GM18502 (cell line): Measurements from ENCODE around the gene APEH.
A peak's percentile ranks its signal among the peaks of the same experiment; 100 is the strongest.

Experiments
- ATAC-seq: cut with Tn5 transposase; IDR thresholded peaks from one replicate; pipeline ENCODE4 v1.9.1; 2021; ENCODE audit warnings: mild to moderate bottlenecking; ENCODE audit not compliant: unreplicated experiment, poor library complexity

The APEH gene

GRCh38 chr3:49707113-49707480 is 32.9 kb downstream of the APEH start:
- no peak for ATAC-seq

DNA sequence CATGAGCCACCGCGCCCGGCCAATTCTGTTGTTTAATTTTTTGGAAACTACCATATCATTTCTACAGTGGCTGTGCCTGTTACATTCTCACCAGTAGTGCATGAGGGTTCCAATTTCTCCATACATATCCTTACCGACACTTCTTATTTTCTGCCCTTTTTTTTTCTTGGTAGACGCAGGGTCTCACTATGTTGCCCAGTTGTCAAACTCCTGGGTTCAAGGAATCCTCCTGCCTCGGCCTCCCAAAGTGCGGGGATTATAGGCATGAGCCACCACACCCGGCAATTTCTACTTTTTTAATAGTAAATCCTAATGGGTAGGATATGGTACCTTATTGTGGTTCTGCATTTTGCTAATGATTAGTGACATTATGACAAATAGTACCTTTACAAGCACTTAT is 35.7 kb downstream of the APEH start:
- no peak for ATAC-seq

GRCh38 chr3:49711489-49711888 is 37.3 kb downstream of the APEH start:
- ATAC-seq = no peak

DNA sequence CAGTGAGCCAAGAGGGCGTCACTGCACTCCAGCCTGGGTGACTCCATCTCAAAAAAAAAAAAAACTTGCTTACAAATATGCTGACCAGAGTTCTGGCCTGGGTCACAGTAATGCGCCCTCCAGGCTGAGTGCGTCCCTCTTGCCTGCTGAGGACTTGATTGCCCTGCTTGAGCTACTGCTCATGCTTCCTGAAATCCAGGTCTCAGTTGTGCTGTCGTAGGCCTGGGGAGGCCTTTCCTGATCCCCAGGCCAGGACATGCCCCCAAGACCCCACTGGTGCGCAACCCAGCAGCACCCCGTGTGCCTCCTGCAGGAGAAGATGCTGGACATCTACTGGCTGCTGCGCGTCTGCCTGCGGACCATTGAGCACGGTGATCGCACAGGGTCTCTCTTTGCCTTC is 38.0 kb downstream of the APEH start:
- no peak for ATAC-seq

DNA sequence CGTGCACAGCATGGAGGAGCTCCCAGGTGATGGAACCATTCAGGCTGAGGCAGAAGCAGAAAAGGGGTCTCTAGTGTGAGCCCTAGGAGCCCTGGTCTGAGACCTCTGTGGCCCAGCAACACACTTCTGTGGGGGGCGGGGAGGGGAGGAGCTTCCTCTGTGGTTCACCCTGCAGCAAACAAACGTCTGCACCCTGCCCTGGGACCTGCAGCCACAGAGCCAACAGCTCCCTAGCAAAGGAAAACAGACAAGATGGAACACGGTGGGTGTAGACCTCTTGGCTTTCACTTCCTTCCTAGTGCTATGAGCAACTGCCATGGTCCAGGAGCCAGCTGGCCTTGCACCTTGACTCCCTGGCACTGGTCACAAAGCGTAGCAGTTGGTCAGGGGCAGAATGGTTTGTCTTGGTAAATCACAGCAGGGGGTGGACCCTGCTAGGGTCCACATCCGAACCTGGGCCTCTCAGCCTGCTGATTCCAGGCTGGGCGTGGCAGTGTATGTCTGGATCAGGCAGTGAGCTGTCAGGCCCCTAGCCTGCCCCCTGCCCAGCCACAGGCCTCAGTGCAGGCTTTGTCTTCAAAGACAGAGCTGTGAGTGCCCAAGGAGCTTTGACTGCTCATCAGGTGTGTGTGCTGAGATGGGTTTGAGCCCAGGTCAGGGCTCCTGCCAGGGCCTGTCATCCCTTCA is 38.6 kb downstream of the APEH start:
- no peak for ATAC-seq

- no peak for ATAC-seq
Measured at GRCh38 chr3:49713336-49714105, 39.4 kb downstream of the APEH start.

GRCh38 chr3:49714728-49715550 is 40.8 kb downstream of the APEH start:
- no peak for ATAC-seq

- no peak for ATAC-seq
Measured at GRCh38 chr3:49715611-49716121, 41.5 kb downstream of the APEH start.

DNA sequence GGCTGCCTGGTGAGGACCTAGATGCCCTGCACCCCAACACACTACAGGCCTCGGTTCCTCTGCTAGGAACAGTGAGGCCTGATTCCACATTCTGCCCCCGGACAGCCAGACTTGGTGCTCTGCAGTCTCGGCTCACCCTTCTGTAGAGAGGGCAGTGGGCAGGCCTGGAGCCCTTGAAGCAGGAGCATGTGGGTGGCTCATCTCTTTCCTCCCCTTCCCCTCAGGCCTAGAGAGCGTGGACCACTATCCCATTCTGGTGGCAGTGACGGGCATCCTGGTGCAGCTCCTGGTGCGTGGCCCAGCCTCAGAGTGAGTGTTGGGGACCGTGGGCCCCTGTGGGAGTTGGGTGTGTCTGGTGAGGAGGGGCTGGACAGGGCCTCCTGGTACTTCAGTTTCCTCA is 42.0 kb downstream of the APEH start:
- no peak for ATAC-seq

GRCh38 chr3:49716691-49717210 is 42.6 kb downstream of the APEH start:
- ATAC-seq = no peak

DNA sequence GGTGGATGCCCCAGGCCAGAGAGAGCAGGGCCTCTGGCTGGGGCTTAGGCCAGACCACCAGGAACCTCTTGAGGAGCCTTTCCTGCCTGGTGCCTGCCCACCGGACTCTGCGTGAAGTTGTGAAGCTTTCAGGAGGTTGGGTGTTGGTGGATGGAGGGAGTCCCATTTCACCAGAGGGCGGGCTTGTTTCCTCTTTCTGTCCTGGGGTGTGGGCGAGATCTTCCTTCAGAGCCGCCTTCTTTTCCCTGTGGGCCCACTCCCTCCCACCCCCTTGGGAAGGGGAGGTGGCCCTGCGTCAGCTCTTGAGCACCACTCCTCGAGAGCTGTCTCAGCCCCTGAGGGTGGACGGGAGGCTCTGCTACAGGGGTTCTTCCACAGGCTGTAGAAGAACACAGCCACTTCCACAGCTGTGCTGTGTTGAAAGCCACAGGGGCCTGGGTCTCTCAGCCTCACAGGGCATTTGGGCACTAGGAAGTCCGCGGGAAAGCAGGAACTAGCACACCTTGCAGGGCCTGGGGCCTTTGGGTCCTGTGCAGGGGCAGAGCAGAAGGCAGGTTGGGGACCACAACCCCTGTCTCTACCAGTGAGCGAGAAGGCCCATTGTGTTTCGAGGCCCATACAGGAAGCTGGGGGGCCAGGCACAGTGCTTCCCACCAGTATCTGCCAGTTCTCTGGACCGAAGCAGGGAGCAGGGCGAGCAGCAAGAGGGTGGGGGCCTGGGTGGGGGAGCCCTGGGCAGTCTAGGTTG is 43.2 kb downstream of the APEH start:
- ATAC-seq = no peak

DNA sequence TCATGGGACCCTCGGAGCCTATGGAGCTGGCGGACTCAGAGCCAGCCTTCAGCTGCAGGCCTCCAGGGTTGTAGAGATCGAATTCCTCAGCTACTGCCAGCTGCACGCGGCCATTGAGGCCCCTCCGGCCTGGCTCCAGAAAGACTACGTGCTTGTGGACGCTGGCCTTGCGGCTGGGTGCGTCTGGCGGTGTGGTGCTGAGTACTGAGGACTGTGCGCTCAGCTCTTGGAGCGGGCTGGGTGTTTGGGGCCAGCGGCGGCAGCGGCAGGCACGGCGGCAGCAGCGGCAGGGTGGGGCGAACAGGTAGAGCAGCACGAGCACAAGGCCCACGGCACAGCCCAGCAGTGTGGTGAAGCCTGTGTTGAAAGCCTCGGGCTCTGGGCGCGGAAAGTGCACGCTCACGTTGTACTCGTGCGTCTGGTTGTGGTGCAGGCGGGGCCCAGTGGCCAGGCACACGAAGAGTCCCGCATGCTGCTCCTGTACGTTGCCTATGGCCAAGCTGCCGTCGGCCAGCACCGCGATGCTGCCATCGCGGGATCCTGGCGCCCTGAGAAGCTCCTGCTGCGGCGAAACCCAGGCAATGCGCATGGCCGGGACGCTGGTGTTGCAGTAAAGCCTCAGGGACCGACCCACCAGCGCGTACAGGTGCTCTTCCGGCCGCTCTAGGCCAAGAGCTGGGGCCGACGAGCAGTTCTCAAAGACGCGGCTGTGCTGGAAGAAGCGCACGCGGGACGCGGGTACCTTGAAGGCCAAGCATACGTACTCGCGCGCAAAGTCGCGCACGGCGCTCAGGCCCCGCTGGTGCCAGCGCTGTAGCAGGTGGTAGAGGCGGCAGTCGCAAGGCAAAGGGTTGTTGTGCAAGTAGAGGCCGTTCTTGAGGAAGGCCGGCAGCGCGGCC is 44.1 kb downstream of the APEH start:
- ATAC-seq = no peak

GRCh38 chr3:49718858-49719213 is 44.7 kb downstream of the APEH start:
- no peak for ATAC-seq

GRCh38 chr3:49719214-49719884 is 45.2 kb downstream of the APEH start, which contains the start of gene AMIGO3:
Gene AMIGO3, minus strand, starts transcription at chr3:49719684. Its CDS starts 219 bp downstream, at chr3:49719465.
- ATAC-seq = peak; percentile 51

DNA sequence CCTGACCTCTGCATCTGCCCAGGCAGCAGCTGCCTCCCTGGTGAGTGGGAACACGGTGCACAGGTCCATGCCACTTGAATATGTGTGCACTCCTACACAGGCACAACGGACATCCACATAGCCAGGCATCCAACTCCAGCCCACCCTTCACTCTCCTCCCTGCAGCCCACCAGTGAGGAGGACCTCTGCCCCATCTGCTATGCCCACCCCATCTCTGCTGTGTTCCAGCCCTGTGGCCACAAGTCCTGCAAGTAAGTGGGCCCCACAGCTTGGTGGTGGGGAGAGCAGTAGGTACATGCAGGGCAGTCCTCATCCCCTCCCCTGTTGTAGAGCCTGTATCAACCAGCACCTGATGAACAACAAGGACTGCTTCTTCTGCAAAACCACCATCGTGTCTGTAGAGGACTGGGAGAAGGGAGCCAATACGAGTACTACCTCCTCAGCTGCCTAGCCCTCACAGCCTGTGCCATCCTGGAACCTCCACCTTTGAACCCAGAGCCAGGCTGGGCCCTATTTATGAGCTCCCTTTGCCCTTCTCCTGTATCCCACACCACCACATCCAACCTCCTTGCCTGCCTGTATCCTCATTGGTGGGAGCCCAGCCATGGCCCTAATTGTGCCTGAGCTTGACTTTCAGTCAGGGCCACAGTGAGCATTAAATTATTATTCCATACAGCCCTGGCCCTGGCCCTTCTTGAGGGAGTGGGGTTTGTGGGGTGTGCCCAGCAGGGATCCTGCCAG is 46.9 kb downstream of the APEH start:
- ATAC-seq = no peak

DNA sequence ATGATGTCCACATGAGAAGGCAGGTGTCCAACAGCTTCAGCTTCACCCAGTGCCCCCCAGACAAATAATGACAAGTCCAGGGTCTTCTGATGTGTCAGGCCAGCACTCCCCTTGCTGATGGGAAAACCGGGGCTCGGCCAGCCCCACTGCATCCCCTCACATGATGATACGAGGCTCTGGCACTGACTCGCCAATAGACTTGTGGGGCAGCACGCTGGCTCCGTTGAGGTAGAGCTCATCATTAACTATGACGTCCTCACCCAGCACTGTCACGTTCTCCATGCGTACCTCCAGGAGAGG is 47.4 kb downstream of the APEH start:
- ATAC-seq = no peak

DNA sequence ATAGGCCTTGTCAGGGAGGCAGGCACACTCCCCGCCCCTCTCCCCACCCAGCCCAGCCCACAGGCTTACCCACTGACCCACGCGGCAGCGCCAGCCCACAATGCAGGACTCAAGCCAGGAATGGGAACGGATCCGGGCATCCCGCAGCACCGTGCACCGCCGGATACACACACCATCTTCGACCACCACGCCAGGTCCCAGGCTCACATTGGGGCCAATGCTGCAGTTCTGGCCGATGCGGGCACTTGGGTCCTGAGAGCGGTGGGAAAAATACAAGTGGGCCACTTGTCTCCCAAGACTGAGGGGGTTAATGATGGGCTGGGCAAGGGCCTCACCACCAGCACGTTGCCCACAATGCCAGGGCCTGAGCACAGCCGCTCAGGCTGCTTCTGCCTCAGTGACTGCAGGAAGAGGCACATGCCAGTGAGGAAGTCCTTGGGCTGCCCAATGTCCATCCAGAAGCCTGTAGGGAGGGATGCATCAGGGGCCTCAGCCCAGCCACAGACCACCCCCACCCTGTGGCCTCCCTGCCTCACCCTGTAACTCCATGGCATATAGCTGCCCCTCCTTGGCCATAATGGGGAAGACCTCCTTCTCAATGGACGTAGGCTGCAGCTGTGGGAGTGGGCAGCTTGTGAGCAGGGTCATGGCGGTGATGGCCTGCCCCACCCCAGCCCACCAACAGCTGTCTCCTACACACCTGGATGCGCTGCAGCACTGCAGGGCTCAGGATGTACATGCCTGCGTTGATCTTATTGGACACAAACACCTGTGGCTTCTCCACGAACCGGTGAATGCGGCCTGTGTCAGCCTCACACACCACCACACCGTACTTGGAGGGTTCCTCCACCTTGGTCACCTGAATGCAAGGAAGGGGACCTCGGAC is 48.0 kb downstream of the APEH start:
- no peak for ATAC-seq
